SJSA1 (cell line): ENCODE results near the gene SHISA6. TPM values are rescaled to one million over a fixed set of nuclear protein-coding genes. Genes with fewer than 3 reads are reported as not detected.

Experiments
- DNase-seq, 2 experiments: peaks; one replicate each; pipeline ENCODE4 v3.0.0-alpha.2; 2015 to 2020; ENCODE audit warnings: low spot score in 2 of 2, low read depth in 1 of 2
- H3K27ac ChIP-seq: fragments of 250-450 bp; sonication (Bioruptor Pico); 2 replicates; pipeline ENCODE4 v1.5.1; 2020; ENCODE audit warnings: mild to moderate bottlenecking, moderate library complexity
- H3K27me3 ChIP-seq: fragments of 250-450 bp; sonication (Bioruptor Pico); replicated peaks from 2 replicates; pipeline ENCODE4 v1.5.1; 2020; ENCODE audit warnings: mild to moderate bottlenecking, moderate library complexity
- H3K36me3 ChIP-seq: fragments of 250-450 bp; sonication (Bioruptor Pico); 2 replicates; pipeline ENCODE4 v1.5.1; 2020; ENCODE audit warnings: mild to moderate bottlenecking
- H3K4me1 ChIP-seq: fragments of 250-450 bp; sonication (Bioruptor Pico); replicated peaks from 2 replicates; pipeline ENCODE4 v1.6.1; 2021; ENCODE audit warnings: mild to moderate bottlenecking
- H3K4me3 ChIP-seq: fragments of 250-450 bp; sonication (Bioruptor Pico); 2 replicates; pipeline ENCODE4 v1.5.1; 2020; ENCODE audit warnings: mild to moderate bottlenecking
- H3K9me3 ChIP-seq: fragments of 250-450 bp; sonication (Bioruptor Pico); replicated peaks from 2 replicates; pipeline ENCODE4 v1.5.1; 2020; ENCODE audit warnings: mild to moderate bottlenecking
- total RNA-seq: library from RNA; depleted of rRNA; stranded (reverse); fragments of >200 nt; shearing (Covaris generic); gene quantifications from 2 replicates; pipeline ENCODE4 v1.2.3, GENCODE V29; 2014

Gene SHISA6
- total RNA-seq, 1 experiment from 2014 or later: 0.05 TPM

- Histone ChIP-seq H3K4me3 (no peak overlapping the region), H3K9me3 (no peaks in the 10 kb centered on the region), H3K27me3 (no peaks in the 10 kb centered on the region), H3K36me3 (no peaks in the 10 kb centered on the region), H3K4me1 (no peaks in the 10 kb centered on the region), H3K27ac (no peak overlapping the region)
- DNase-seq: no peak
These were observed 35.5 kb downstream of the SHISA6 start for GRCh38 chr17:11276486-11276885.

- Histone ChIP-seq H3K4me1 (no peaks in the 10 kb centered on the region), H3K27me3 (no peaks in the 10 kb centered on the region), H3K36me3 (no peaks in the 10 kb centered on the region), H3K9me3 (no peaks in the 10 kb centered on the region), H3K27ac (no peak overlapping the region), H3K4me3 (no peak overlapping the region)
- no peak for DNase-seq
These were observed 37.4 kb downstream of the SHISA6 start for GRCh38 chr17:11278186-11278991.

- no peak for DNase-seq
- H3K27me3 ChIP-seq: no peaks in the 10 kb centered on the region
- H3K9me3 ChIP-seq: no peaks in the 10 kb centered on the region
- no peak overlapping the region for H3K4me3 ChIP-seq
- no peak overlapping the region for H3K27ac ChIP-seq
- H3K4me1 ChIP-seq: no peaks in the 10 kb centered on the region
- no peaks in the 10 kb centered on the region for H3K36me3 ChIP-seq
These were observed 37.9 kb downstream of the SHISA6 start for GRCh38 chr17:11278992-11279270.

- Histone ChIP-seq H3K36me3 (no peaks in the 10 kb centered on the region), H3K4me3 (no peak overlapping the region), H3K27ac (no peak overlapping the region), H3K27me3 (no peaks in the 10 kb centered on the region), H3K4me1 (no peaks in the 10 kb centered on the region), H3K9me3 (no peaks in the 10 kb centered on the region)
- no peak for DNase-seq
These were observed 38.8 kb downstream of the SHISA6 start for GRCh38 chr17:11279776-11280344.

DNA sequence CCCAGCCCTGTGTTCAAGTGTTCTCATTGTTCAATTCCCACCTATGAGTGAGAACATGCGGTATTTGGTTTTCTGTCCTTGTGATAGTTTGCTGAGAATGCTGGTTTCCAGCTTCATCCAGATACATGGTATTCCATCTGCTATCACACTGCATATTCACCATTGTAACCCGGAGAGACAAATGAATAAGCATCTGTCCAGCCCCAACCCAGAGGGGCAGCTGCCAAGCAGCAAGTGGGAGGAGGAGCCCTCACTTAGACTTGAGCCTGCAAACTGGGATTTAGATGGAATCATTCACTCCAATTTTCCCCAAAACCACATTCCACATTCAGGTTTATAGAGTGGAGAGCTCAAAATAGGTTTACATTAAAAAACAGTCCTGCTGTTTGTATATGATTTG, 41.6 kb downstream of the SHISA6 start:
- Histone ChIP-seq H3K9me3 (no peaks in the 10 kb centered on the region; the same call in 1 of the 2 replicates), H3K27ac (no peak overlapping the region), H3K27me3 (no peaks in the 10 kb centered on the region), H3K36me3 (no peaks in the 10 kb centered on the region), H3K4me1 (no peaks in the 10 kb centered on the region), H3K4me3 (no peak overlapping the region)
- DNase-seq: no peak

GRCh38 chr17:11284811-11285210, 43.8 kb downstream of the SHISA6 start:
- Histone ChIP-seq H3K27me3 (no peaks in the 10 kb centered on the region), H3K36me3 (no peaks in the 10 kb centered on the region), H3K4me1 (no peaks in the 10 kb centered on the region), H3K9me3 (no peaks in the 10 kb centered on the region; the same call in 1 of the 2 replicates), H3K4me3 (no peak overlapping the region), H3K27ac (no peak overlapping the region)
- DNase-seq: no peak

GRCh38 chr17:11285946-11286345, 44.9 kb downstream of the SHISA6 start:
- Histone ChIP-seq H3K27me3 (no peaks in the 10 kb centered on the region), H3K4me1 (no peaks in the 10 kb centered on the region), H3K27ac (no peak overlapping the region), H3K9me3 (no peaks in the 10 kb centered on the region; the same call in 1 of the 2 replicates), H3K36me3 (no peaks in the 10 kb centered on the region), H3K4me3 (no peak overlapping the region)
- DNase-seq: no peak

- Histone ChIP-seq H3K4me1 (no peaks in the 10 kb centered on the region), H3K9me3 (no peaks in the 10 kb centered on the region; the same call in 1 of the 2 replicates), H3K36me3 (no peaks in the 10 kb centered on the region), H3K27me3 (no peaks in the 10 kb centered on the region), H3K4me3 (no peak overlapping the region), H3K27ac (no peak overlapping the region)
- no peak for DNase-seq
These were observed 46.8 kb downstream of the SHISA6 start for GRCh38 chr17:11287791-11288190.

GRCh38 chr17:11290814-11291213, 49.8 kb downstream of the SHISA6 start:
- DNase-seq: no peak
- no peaks in the 10 kb centered on the region for H3K4me1 ChIP-seq
- no peaks in the 10 kb centered on the region; the same call in 1 of the 2 replicates for H3K9me3 ChIP-seq
- H3K36me3 ChIP-seq: no peaks in the 10 kb centered on the region
- H3K4me3 ChIP-seq: no peak overlapping the region
- no peaks in the 10 kb centered on the region for H3K27me3 ChIP-seq
- H3K27ac ChIP-seq: no peak overlapping the region

DNA sequence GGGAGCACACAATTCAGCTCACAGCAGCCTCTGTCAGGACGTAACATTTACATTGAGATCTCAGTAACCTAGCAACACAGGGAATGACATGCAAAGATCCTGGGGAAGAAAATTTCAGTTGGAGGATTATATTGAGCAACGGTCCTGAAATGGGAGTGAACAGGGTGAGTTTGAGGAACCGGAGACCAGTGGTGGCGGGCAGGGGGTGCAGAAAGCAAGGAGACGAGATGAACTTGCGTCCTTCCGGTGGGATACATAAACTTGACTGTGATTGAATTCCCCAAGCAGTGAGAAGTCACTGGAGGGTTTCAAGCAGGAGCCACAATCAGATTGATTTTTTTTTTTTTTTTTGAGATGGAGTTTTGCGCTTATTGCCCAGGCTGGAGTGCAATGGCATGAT, 51.5 kb downstream of the SHISA6 start:
- Histone ChIP-seq H3K9me3 (no peaks in the 10 kb centered on the region), H3K4me3 (no peak overlapping the region), H3K36me3 (no peaks in the 10 kb centered on the region), H3K4me1 (no peaks in the 10 kb centered on the region), H3K27me3 (no peaks in the 10 kb centered on the region), H3K27ac (no peak overlapping the region)
- no peak for DNase-seq

DNA sequence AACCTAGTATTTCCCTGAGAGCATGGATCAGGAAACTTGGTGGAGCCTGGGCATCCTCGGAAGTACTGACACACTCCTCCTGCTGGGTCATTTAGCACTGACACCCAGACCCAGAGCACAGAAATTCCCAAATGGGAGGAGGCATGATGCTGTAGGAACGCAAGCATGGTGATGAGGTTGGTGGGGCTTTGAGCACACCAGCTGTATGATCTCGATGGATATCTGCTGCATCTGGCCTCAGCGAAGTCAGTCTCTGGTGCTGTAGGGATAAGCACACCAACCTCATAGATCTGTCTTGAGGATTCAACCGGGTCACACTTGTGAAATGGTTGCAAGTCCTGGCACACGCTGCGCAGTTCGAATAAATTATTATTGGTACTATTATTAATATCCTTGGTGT, 52.5 kb downstream of the SHISA6 start:
- Histone ChIP-seq H3K27me3 (no peaks in the 10 kb centered on the region), H3K4me1 (no peaks in the 10 kb centered on the region), H3K36me3 (no peaks in the 10 kb centered on the region), H3K9me3 (no peaks in the 10 kb centered on the region), H3K27ac (no peak overlapping the region), H3K4me3 (no peak overlapping the region)
- no peak for DNase-seq

DNA sequence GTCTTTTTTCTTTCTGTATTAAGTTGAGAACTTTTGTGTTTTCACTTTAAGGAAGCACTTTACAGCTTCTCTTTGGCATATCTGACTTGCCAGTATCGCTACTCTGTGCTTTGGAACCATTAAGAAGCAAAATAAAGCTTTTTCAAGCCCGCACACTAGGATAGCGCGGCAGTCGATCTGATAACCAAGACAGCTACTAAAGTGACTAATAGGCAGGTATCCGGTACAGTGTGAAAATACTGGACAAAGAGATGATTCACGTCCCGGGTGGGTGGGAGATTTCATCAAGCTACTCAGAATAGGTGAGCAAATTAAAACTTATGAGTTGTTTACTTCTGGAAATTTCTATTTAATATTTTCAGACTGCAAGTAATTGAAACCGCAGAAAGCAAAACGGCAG, 53.8 kb downstream of the SHISA6 start:
- H3K9me3 ChIP-seq: no peaks in the 10 kb centered on the region
- no peak overlapping the region for H3K4me3 ChIP-seq
- H3K36me3 ChIP-seq: no peaks in the 10 kb centered on the region
- H3K4me1 ChIP-seq: no peaks in the 10 kb centered on the region
- no peaks in the 10 kb centered on the region for H3K27me3 ChIP-seq
- no peak overlapping the region for H3K27ac ChIP-seq
- DNase-seq: no peak

DNA sequence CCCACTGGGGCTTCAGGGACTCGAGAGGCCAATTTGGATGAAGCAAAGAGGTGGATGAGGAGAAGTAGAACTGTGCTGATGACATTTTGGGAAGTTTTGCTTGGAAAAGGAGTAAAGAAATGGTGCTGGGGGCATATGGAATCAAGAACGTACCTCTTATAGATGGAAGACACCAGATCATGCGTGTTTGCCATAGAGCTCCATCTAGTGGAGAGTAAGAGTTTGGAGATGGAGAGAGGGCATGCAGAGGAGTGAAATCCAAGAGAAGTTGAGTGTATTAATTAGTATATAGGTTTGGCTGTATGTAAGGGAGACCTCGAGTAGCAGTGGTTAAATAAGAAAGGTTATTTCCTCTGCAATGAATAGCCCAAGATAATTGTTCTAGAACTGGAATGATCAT, 56.0 kb downstream of the SHISA6 start:
- H3K27me3 ChIP-seq: no peaks in the 10 kb centered on the region
- H3K9me3 ChIP-seq: no peaks in the 10 kb centered on the region
- H3K4me1 ChIP-seq: no peaks in the 10 kb centered on the region
- no peaks in the 10 kb centered on the region for H3K36me3 ChIP-seq
- no peak overlapping the region for H3K4me3 ChIP-seq
- no peak for DNase-seq
- no peak overlapping the region for H3K27ac ChIP-seq

- DNase-seq: no peak
- Histone ChIP-seq H3K27ac (no peak overlapping the region), H3K36me3 (no peaks in the 10 kb centered on the region), H3K4me3 (no peak overlapping the region), H3K9me3 (peaks cover 5% of the 10 kb centered on the region; the same call in 1 of the 2 replicates), H3K4me1 (no peaks in the 10 kb centered on the region), H3K27me3 (no peaks in the 10 kb centered on the region)
These were observed 57.4 kb downstream of the SHISA6 start for GRCh38 chr17:11298401-11298800.
